ENCODE measurements around the gene CLEC9A.
A peak's percentile ranks its signal among the peaks of the same experiment; 100 is the strongest.

Gene CLEC9A

DNA sequence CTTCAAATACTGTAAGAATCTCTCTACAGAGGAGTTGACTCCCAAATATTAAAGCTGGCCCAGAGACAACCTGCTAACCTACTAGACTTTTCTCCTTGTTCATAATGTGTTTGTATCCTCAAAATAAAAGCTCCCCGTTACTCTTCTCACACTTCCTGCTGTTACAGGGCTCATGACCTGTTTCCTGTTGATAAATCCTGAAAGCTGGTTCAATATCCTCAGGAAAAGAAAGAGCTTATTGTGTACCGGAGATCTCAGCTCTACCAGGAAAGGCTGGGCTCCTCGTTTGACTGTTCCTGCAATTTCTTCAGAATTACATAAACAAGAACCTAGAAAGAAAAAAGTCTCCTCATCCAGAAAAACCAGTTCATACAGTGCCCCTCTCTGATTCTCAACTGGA is 37.5 kb downstream of the CLEC9A start:
- no peak for FAIRE-seq

DNA sequence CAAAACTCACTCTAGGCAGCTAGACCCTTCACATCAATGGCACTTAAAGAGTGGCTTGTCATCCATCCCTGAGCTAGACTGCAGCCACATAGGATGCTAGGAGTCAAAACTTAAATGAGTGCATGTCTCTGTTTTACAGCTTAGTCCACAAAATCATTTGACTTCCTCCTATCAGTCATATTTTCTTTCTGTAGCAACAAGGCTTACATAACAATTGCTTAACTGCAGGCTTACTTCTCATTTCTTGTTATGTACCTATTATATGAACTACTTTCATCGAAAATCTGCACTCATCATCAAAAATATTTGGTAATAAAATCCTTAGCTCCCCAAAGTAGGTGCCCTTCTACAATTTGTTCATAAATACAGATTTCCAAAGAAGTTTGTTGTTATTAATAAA is 38.2 kb downstream of the CLEC9A start:
- FAIRE-seq, result no peak

DNA sequence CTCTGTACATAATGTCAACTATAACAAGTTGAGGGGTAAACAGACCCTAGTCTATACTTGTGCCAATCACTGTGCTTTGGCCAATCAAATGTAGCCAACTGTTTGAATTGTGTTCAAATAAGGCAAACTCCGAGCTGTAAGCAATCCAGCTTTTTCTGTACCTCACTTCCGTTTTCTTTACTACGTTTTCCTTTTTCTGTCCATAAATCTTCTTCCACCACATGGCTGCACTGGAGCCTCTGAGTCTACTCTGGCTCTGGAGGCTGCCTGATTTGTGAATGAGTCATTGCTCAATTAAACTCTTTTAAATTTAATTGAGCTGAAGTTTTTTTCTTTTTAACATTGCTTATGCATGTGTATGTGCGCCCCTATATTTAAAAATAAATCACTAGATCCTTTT is 38.6 kb downstream of the CLEC9A start:
- peak; percentile 17 for FAIRE-seq

DNA sequence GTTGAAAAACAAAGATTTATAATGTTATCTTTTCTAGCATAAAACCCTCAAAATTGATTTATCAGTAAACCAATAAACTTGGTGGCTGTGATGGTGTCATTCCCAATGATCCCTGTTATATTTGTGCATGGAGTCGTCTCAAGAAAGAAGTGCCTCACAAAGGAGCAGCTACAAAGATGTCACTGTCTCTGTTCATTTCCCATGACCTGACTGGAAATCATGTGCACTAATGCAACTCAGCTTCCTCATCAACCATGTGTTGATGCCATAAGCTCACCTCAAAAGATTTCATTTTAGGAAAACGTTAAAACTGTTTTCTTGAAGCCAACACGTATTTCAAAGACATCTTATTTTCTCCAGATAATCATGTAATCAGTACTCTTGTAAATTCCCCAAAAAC is 39.5 kb downstream of the CLEC9A start:
- no peak for FAIRE-seq

DNA sequence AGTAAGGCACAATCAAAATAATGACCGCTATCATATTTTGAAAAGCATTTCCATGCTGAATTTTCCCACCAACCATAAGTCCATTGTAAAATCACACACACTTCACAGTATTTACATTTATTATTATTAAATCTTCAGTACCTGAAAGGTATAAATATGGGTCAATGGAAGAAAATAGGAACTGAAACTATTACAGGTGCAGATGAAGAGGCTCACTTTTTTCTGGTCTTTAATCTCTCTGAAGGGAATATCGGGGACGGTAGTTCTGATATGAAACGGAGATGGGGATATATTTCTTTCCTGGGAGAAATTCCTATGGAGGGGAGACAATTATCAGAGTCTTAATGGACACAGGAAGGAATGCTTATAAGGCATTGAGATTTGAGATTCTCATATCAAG is 39.9 kb downstream of the CLEC9A start:
- no peak for FAIRE-seq

DNA sequence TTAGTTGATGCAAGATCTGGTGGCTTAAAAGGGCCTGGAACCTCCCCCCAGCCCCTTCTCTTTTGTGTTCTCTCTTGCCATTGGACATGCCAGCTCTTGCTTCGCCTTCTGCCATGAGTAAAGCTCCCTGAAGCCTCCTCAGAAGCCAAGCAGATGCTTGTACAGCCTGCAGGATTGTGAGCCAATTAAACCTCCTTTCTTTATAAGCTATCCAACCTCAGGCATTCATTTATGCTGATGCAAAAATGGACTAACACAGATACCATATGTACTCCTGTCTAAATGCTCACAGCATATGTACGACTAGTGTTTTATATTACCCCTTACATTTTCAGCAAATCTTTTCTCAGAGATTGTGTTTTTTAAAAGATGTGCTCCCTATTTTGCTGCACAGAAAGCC is 41.6 kb downstream of the CLEC9A start:
- FAIRE-seq, result no peak

DNA sequence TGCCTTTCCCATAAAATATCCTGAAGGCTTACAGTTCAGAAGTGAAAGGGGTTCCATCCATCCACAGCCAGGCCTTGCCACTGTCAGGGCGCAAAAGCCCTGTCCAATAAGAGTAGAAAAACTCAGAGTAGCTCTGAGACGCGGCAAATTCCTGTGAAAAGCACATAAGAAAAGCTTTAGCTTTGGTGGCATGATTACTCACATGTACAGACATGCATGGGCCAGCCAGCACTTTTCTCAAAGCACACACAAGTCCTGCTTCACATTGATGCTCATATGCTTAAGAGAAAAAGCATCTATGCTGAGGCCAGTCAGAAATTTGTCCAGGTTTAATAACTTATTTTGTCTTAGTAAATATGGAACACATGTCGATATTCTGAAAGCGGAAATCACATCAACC is 42.8 kb downstream of the CLEC9A start:
- FAIRE-seq, result no peak

DNA sequence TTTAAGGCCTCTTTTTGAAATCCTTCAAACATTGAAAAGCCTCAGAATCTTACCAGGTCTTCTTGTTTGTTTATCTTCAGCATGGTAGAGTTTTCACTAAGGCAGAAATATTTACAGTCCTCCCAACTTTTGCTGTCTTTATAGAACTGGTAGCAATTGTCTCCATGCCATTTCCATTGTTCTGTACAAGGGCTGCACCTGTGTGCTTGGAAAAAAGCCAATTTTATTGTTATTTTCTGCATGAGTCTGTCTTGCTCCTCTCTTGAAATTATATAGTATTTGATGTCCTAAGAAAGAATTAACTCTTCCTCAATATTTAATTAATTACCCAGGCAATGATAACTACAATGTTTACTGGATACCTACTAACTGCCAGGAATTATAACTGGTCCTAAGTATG is 45.0 kb downstream of the CLEC9A start:
- no peak for FAIRE-seq

DNA sequence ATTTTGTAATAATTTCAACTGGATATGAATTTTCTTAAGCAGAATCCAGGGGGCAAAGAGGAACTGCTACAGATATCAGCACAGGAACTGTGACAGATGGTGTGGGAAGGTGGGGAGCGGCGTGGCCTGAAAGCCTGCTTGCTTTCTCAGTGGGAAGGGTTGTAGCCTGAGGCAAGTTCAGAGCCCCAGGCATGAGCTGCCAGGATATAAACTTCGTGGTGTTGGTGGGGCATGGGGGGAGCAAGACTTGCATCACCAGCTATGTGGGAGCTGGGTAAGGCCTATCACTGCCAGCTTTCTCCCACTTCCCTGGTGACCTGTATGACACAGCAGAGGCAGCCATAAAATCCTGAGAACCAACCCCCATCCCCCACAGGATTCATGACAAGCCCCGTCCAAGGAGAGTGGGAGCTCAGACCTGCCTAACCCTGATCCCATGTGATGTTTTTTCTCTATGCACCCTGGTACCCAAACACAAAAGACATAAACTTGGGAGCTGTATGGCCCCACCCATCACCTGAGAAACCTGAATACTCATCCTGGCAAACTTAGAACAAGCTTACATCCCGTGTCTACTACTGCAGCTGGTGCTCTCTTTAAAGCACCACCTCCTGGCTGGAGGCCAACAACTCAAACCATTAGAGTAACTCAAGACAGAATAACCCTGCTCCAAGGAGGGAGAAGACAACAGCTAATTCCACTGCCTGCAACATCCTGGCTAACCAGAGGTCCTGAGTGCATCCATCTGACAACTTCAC is 51.8 kb downstream of the CLEC9A start:
- no peak for FAIRE-seq

DNA sequence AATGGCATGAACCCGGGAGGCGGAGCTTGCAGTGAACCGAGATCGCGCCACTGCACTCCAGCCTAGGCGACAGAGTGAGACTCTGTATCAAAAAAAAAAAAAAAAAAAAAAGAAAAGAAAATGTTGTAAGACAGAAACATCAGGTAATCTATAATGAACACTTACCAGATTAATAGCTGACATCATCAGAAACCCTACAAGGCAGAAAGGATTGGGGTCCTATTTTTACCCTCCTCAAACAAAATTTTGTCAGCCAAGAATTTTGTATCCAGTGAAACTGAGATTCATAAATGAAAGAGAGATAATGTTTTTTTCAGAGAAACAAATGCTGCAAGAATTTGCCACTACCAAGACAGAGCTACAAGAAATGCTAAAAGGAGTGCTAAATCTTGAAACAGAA is 54.3 kb downstream of the CLEC9A start:
- FAIRE-seq, result no peak

DNA sequence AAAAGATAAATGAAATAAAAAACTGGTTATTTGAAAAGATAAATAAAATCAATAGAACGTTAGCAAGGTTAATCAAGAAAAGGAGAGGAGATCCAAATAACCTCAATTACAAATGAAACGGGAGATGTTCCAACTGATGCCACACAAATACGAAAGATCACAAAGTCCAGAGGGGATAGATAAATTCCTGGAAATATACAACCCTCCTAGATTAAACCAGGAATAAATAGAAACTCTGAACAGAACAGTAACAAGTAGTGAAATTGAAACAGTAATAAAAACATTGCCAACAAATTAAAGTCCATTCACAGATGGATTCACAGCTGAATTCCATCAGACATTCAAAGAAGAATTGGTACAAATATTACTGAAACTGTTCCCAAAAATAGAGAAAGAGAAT is 55.9 kb downstream of the CLEC9A start:
- no peak for FAIRE-seq

DNA sequence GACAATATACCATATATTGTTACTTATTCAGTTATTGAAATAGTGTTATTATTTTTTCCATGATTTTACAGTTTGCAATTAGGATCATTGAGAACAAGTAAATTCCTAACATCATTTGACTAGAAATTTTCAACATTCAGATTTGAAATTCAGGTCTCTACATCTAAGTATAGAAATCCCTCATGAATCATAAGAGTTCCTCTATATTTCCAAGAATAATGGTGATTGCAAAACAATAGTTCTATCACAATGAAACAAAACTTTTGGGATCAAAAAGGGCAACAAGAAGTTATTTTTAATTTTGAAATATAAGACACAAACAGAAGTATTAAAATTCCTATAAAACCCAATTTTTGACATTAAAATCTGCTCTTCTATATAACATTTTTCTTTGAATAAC is 57.5 kb downstream of the CLEC9A start:
- no peak for FAIRE-seq

DNA sequence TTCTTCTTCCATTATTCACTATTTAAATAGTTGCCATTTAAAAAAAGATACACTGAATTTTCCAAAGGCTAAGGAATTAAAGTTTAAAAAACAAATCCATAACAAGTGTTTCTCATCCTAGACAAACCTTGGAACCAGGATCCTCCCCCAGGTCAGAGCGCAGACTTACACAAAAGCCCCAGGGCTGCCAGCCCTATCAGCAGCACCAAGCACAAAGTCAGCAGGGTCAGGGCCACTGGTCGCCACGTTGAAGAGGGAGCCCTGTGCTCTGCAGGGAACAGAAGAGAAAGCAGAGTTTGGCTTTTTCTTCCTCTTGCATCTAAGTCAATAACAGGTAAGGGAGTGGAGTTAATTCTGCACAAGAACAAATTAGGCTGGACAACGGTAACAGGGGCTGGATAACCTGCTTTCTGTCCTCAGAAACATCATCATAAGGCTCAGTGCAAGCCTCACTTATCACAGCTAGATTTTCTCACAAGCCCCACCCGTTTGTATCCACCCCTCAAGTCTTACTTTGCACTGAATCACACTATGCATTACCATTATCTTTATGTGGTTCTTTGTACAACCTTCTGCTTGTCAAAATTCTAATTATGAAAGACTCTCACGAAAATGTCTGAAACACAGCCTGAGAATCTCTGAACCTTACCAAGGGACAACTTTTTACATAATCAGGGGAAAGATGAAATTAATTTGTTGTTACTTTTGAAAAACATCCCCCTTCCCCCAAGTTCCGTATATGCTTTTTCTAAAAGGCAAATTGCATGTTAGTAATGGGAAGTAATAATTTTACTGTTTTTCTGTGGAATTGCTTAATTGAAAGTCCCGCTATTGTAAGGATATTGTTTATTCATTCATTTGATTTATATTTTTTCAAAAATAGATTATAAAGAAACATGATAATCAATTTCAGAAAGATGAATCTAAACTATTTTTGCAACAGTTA is 58.7 kb downstream of the CLEC9A start:
- no peak for FAIRE-seq

DNA sequence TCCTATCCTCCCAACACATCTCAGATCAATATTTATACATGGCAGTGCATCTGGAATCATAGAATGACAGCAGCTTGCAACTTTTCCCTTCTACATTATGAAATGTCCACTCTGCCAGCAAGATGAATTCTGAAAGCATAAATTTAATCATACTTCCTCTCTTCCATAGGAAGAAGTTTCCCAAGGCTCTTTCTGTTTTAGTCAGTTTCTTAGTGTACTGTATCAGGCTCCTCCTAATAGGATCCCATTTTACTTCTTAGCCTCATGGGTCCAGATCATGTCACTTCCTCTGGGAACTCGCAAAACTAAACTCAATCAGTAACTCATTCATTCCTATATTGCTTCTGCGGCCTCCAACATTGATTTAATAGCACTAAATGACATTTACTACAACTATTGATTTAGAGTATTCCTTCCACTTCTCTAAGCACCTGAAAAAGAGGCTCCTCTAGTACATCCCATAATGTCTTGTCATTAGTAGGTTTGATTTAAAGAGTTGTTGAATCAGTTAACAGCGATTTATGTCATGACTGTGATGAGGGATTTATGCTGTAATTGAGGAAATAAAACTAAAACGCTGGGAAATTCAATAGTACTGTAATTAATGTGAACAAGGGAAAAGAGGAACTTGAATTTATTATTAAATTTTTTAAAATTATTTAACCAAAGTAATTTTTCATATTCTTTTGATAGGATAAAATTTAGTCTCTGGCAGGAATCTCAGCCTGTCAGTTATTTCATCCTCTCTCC is 64.3 kb downstream of the CLEC9A start:
- no peak for FAIRE-seq

DNA sequence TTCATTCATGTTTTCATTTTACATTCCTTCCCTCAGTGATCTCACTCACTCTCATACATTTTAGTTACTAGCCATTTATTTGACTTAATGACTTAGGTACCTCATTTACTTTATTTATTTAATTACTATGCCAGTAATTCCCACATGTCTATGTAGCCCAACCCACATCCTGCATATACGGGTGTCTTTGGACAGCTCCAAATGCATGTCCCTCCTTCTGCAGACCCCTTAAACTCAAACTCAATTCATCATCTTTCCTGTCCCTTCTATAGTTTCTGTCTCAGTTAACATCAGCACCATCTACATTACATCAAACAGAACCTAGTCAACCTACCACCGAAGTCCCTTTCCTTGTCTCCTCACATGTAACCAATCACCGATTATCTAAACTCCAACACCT is 65.5 kb downstream of the CLEC9A start:
- FAIRE-seq, result no peak

DNA sequence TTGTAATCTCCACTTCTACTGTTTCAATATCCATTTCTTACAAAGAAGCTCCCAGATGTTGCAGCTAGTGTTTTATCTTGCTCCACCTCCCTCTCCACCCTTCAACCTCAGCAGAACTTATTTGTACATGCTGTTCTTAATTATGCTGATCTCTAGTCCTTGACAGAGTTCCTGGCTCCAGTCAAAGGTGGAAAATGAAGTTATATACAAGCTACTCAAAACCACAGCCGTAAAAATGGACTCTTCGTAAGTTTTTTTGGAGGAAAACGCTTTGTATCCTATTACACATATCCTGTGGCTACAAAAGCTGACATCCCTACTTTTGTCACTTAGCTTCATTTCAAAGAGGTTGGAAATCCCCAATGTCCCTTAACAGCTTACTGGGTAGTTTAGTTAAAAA is 67.0 kb downstream of the CLEC9A start:
- FAIRE-seq, result no peak

DNA sequence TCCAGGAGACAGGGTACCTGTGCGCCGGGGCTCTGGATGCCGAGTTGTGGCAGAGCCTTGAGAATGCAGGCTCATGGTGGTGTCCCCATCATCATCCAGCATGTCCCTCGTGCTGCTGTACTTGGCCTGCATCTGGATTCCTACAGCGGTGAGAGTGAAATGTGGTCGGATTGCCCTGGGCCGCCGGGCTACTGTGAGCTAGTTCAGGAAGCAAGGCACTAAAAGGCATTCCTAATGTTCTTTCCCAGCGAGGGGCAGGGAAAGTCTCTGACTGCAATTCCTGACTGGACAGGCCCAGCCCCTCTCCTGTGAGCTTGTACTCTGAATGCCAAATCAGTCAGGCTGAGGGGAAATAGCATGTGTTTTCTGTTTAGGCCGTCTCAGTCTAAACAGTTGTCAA is 68.3 kb downstream of the CLEC9A start, which contains the start of gene CLEC1A:
Gene CLEC1A, minus strand, starts transcription at position 195 of the 400 bp plus-strand sequence. Its CDS starts 63 bp downstream, at position 132.
- no peak for FAIRE-seq

DNA sequence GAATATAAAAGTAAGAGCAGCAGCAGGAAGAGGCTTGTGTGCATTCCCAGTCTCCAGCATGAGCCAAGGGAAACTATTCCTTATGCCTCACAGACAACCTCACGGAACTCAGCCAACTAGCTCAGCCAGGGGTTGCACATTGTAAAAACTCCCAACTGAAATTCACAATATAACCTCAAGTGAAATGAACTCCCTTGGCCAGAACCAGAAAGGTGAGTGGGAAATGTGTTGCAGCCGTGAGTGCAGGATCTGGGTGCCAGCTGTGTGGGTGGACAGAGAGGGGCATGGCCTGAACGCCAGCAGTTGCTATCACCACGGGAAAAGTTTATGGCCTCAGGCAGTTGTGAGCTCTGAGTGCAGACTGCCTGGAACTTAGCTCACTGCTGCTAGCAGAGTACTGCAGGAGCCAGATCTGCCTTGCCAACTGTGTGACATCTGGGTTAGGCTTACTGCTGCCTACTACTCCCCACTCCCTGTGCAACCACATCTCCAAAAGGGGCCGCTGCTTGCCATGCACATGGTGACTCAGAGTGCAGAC is 70.6 kb downstream of the CLEC9A start:
- no peak for FAIRE-seq

DNA sequence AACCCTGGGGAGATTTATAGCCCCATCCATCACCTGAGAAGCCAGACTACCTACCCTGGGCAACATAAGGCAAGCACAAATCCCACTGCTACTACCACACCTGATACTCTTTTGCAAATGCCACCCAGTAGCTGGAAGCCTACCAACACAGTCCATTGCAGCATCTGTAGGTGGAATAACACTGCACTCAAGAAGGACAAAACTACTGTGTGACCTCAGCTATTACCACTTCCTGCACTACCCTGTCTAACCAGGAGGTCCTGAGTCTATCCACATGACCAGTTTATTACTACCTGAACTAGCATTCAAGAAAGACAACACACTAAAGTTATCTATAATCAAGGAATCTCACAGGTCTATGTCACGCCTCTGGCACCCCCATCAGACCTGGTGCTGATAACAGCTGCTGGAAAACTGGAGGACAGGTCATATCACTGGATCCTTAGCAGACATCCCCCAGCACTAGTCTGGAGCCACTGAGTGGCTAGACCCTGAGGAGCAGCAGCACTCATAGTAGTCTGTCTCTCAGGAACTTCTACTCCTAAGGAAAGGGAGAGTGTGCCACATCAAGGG is 71.3 kb downstream of the CLEC9A start:
- no peak for FAIRE-seq

DNA sequence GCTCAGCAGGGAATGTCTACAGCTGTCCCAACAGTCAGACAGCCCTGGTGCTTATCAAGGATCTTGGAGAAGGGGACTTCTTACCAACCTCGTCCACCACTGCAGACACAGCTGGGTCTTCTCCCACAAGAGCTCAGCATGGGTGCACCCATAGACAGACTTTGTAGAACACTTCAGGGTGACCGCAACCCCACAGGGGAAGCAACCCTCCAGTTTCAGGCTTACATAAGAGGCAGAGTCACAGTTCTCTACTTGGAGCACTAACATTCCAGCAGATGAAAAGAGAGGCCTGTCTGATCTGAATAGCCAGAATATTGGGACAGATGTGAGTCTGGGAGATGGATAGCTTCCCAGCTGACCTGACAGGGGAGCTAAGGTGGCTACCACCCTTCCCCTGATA is 71.8 kb downstream of the CLEC9A start:
- FAIRE-seq, result no peak

DNA sequence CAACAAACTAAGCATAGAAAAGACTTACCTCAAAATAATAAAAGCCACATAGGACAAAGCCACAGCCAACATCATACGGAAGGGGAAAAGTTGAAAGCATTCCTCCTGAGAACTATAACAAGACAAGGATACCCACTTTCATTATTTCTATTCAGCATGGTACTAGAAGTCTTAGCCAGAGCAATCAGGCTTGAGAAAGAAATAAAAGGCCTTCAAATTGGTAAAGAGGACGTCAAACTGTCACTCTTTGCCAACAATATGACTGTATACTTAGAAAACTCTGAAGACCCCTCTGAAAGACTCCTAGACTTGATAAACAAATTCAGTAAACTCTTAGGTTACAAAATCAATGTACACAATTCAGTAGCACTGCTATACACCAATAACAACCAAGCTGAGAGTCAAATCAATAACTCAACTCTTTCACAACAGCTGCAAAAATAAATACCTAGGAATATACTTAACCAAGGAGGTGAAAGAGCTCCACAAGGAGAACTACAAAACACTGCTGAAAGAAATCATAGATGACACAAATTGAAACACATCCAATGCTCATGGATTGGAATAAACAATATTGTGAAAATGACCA is 79.9 kb downstream of the CLEC9A start:
- FAIRE-seq, result no peak

DNA sequence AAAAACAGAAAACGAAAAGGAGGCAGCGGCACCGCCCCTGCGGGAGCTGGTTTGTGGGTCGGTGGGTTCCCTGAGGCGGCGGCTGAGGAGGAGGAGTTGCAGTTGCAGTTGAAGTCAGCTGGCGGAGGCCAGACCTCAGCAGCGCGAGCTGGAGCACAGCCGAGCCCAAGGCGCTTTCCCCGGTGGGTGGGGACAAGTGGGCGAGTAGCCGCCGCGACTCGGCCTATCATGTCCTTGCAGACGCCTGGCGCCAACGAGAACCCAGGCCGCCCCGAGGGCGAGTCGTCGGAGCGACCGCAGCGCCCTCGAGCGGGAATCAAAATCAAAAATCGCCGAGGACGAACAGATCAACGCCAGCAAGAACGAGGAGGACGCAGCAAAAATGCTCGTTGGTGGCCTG is 81.0 kb downstream of the CLEC9A start:
- no peak for FAIRE-seq

Measured in TTC549 (cell line).